ENCODE measurements around the gene SWT1. TPM values are rescaled to one million over a fixed set of nuclear protein-coding genes. Genes with fewer than 3 reads are reported as not detected.
A peak's percentile ranks its signal among the peaks of the same experiment; 100 is the strongest.

SWT1 gene
- total RNA-seq, 2 experiments from 2014 or later = 1.8 to 2.5 TPM

- intact Hi-C loops (cut with micrococcal nuclease) = no loop called here
Observed at GRCh38 chr1:185144233-185144632, 12.7 kb upstream of the SWT1 start.

GRCh38 chr1:185151215-185151614, 5.8 kb upstream of the SWT1 start:
- no peak for TF ChIP-seq CTCF (IDR thresholded peaks at IDR 0.05)
- peaks cover 31% of the 10 kb centered on the region for H3K4me1 Mint-ChIP-seq (ENCODE audit: low read depth)
- H3K36me3 Mint-ChIP-seq (ENCODE audit: low read depth) = peaks cover 27% of the 10 kb centered on the region
- ChIA-PET CTCF (no interaction called here), POLR2A (no interaction called here)
- no peak for ATAC-seq
- no peaks in the 10 kb centered on the region for H3K27me3 Mint-ChIP-seq
- intact Hi-C loops (cut with micrococcal nuclease) = loop anchor here (10.0 kb wide), 1 partner anchor 106 kb away; the partner anchor contains the start of gene RNF2
- no peak for DNase-seq
- H3K27ac Mint-ChIP-seq = no peak overlapping the region
- no peaks in the 10 kb centered on the region for H3K9me3 Mint-ChIP-seq
- no peak overlapping the region for H3K4me3 Mint-ChIP-seq

More at GRCh38 chr1:185144233-185144632, 12.7 kb upstream of the SWT1 start:
- H3K9me3 Mint-ChIP-seq = no peaks in the 10 kb centered on the region
- H3K27me3 Mint-ChIP-seq = no peaks in the 10 kb centered on the region
- no peak for ATAC-seq
- H3K36me3 Mint-ChIP-seq (ENCODE audit: low read depth) = peaks cover 23% of the 10 kb centered on the region
- POLR2A ChIA-PET = no interaction called here
- no peaks in the 10 kb centered on the region for H3K4me1 Mint-ChIP-seq (ENCODE audit: low read depth)
- TF ChIP-seq CTCF (IDR thresholded peaks at IDR 0.05) = no peak
- CTCF ChIA-PET = interaction anchor here (4.3 kb wide), 1 partner anchor 26 kb away, joined by 16 read pairs; no protein-coding TSS in a partner anchor
- no peak overlapping the region for H3K4me3 Mint-ChIP-seq
- DNase-seq = no peak
- no peak overlapping the region for H3K27ac Mint-ChIP-seq

DNA sequence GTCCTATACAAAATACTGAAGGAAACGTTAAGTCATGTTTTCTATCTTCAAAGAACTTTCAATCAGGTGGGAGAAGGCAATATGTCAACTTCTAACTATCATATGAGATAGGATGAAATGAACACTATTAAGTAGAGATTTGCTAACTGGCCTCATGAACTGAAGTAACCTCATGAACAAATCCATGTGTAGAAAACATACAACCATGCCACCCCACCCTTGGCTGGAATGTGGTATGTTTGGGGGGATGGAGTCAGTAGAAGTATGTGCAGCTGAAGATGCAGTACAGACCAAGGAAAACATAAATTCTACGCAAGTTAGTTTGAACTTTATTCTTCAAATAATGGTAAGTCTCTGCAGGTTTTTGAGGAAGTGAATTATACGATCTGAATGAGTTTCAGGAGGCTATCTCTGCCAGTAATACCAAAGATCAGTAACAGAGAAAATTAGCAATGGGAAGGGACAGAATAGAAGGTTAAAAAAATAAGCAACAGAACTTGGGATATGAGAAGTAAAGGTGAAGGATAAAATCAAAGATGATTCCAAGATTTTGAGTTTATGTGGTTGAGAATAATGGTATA, 4.7 kb upstream of the SWT1 start:
- ChIA-PET POLR2A (no interaction called here), CTCF (no interaction called here)
- Mint-ChIP-seq H3K36me3 (ENCODE audit: low read depth) (peaks cover 25% of the 10 kb centered on the region), H3K27ac (no peak overlapping the region), H3K9me3 (no peaks in the 10 kb centered on the region), H3K27me3 (no peaks in the 10 kb centered on the region), H3K4me3 (no peak overlapping the region), H3K4me1 (ENCODE audit: low read depth) (peaks cover 31% of the 10 kb centered on the region)
- ATAC-seq (no peak), DNase-seq (no peak)
- intact Hi-C loops (cut with micrococcal nuclease) = loop anchor here (10.0 kb wide), 1 partner anchor 107 kb away; the partner anchor contains the start of gene RNF2
- no peak for TF ChIP-seq CTCF (IDR thresholded peaks at IDR 0.05)

DNA sequence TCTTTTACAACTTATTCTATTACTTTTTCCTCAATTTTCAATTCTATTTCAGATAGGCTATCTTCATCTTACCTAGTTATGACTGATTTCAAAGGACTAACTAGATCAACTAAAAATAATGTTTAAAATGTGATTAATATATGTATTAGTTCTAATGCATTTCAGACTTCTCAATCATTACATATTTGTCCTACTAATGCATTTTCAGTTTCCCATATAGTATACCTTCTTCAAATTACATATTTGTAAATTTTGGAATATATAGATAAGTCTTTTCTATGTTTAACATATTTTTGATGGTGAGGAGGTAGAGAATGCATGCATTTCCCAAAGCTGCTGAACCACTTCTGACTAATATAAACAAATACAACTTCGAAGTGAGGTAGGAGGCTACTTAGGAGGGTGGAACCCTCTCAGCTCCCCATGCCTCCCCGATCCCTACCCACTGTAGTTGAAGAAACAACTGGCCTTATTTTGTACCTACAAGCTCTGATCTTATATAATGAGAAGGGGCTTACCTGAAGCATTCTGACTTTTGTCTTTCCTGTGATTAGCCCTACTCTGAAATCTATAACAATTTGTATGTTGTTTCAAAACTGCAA, 2.0 kb upstream of the SWT1 start:
- no peak for TF ChIP-seq CTCF (IDR thresholded peaks at IDR 0.05)
- H3K4me3 Mint-ChIP-seq = peak overlapping the region; percentile 90
- intact Hi-C loops (cut with micrococcal nuclease) = loop anchor here (10.0 kb wide), 1 partner anchor 110 kb away; the partner anchor contains the start of gene RNF2
- ChIA-PET POLR2A (interaction anchor here (1.6 kb wide), 1 partner anchor 15 kb away, joined by 3 read pairs; no protein-coding TSS in a partner anchor), CTCF (interaction anchor here (1.3 to 6.7 kb wide), 2 partner anchors 10 to 15 kb away, joined by 4 to 71 read pairs; no protein-coding TSS in a partner anchor)
- ATAC-seq (no peak), DNase-seq (no peak)
- peaks cover 47% of the 10 kb centered on the region for H3K4me1 Mint-ChIP-seq (ENCODE audit: low read depth)
- no peaks in the 10 kb centered on the region for H3K27me3 Mint-ChIP-seq
- H3K27ac Mint-ChIP-seq = peak overlapping the region; percentile 97
- H3K36me3 Mint-ChIP-seq (ENCODE audit: low read depth) = peaks cover 13% of the 10 kb centered on the region
- H3K9me3 Mint-ChIP-seq = no peaks in the 10 kb centered on the region
